Keratinocyte (primary cell): ENCODE data around the gene KRT77. TPM values are rescaled to one million over a fixed set of nuclear protein-coding genes. Genes with fewer than 3 reads are reported as not detected.

Source experiments
- DNase-seq: peaks from one replicate; pipeline ENCODE4 v3.0.0-alpha.2; 2011; ENCODE audit warnings: low read depth, missing footprints, low spot score
- FAIRE-seq: peaks from 2 replicates; lab custom pipeline; 2011; peaks lifted over from hg19 to GRCh38; lab: Jason Lieb, UNC
- H2AFZ ChIP-seq: 2 replicates; pipeline ENCODE4 v1.6.0; 2012; ENCODE audit warnings: low read length, control low read depth, inconsistent platforms; ENCODE audit not compliant: control insufficient read depth
- H3K27ac ChIP-seq: 2 replicates; pipeline ENCODE4 v1.5.1; 2011; ENCODE audit warnings: low read length; ENCODE audit not compliant: control insufficient read depth, insufficient read depth
- H3K27me3 ChIP-seq: 3 replicates; pipeline ENCODE4 v1.6.0; 2011; ENCODE audit warnings: low read length; ENCODE audit not compliant: control insufficient read depth, insufficient read depth; ENCODE audit errors: extremely low read depth
- H3K36me3 ChIP-seq, 2 experiments: 2 replicates in 1 of 2; 3 replicates in 1 of 2; pipeline ENCODE4 v1.5.1; 2011; ENCODE audit warnings: low read length in 2 of 2, mild to moderate bottlenecking in 1 of 2; ENCODE audit not compliant: control insufficient read depth in 2 of 2, insufficient read depth in 2 of 2; ENCODE audit errors: extremely low read depth in 1 of 2
- H3K4me1 ChIP-seq: 3 replicates; pipeline ENCODE4 v1.5.1; 2011; ENCODE audit warnings: low read length; ENCODE audit not compliant: control insufficient read depth, insufficient read depth; ENCODE audit errors: extremely low read depth
- H3K4me2 ChIP-seq: 3 replicates; pipeline ENCODE4 v1.6.0; 2011; ENCODE audit warnings: low read depth, low read length; ENCODE audit not compliant: control insufficient read depth, insufficient read depth; ENCODE audit errors: extremely low read depth
- H3K4me3 ChIP-seq, 3 experiments: fragments of 200-600 bp in 1 of 3; sonication (generic) in 1 of 3; 2 replicates in 2 of 3; 3 replicates in 1 of 3; pipeline ENCODE4 v1.5.1; 2011 to 2016; ENCODE audit warnings: low read length in 3 of 3, mild to moderate bottlenecking in 3 of 3, control low read depth in 2 of 3, inconsistent platforms in 1 of 3, low read depth in 1 of 3, mixed read lengths in 1 of 3, mixed run types in 1 of 3, moderate library complexity in 1 of 3; ENCODE audit not compliant: control insufficient read depth in 2 of 3, insufficient read depth in 2 of 3; ENCODE audit errors: extremely low read depth in 1 of 3
- H3K79me2 ChIP-seq: 2 replicates; pipeline ENCODE4 v1.6.0; 2012; ENCODE audit warnings: low read length; ENCODE audit not compliant: control insufficient read depth, insufficient read depth
- H3K9ac ChIP-seq: 3 replicates; pipeline ENCODE4 v1.6.0; 2011; ENCODE audit warnings: low read length; ENCODE audit not compliant: control insufficient read depth, insufficient read depth; ENCODE audit errors: extremely low read depth
- H3K9me1 ChIP-seq: 3 replicates; pipeline ENCODE4 v1.6.0; 2011; ENCODE audit warnings: low read length; ENCODE audit not compliant: control insufficient read depth, insufficient read depth; ENCODE audit errors: extremely low read depth
- H3K9me3 ChIP-seq: 2 replicates; pipeline ENCODE4 v1.5.1; 2012; ENCODE audit warnings: low read depth, low read length; ENCODE audit not compliant: control insufficient read depth
- H4K20me1 ChIP-seq: 3 replicates; pipeline ENCODE4 v1.6.0; 2011; ENCODE audit warnings: low read length; ENCODE audit not compliant: control insufficient read depth, insufficient read depth; ENCODE audit errors: extremely low read depth
- CTCF ChIP-seq, 3 experiments: IDR thresholded peaks in 1 of 3; conservative IDR thresholded peaks in 1 of 3; optimal IDR thresholded peaks in 1 of 3; 2 replicates in 2 of 3; 3 replicates in 1 of 3; pipeline versions ENCODE3 to v1.5.1; 2011; ENCODE audit warnings: low read length in 3 of 3, mild to moderate bottlenecking in 3 of 3, moderate library complexity in 2 of 3, control low read depth in 1 of 3, inconsistent platforms in 1 of 3; ENCODE audit not compliant: insufficient read depth in 2 of 3; ENCODE audit errors: extremely low read depth in 1 of 3
- EZH2 ChIP-seq: IDR thresholded peaks from one replicate; pipeline ENCODE4 v1.6.1; 2012; ENCODE audit warnings: inconsistent platforms, mild to moderate bottlenecking, low read length, moderate library complexity
- dilution Hi-C: fragments of 300-500 bp; cut with MboI; formaldehyde crosslinking; loops from one replicate; pipeline ENCODE4 v1.7.0; 2020; ENCODE audit warnings: low sequenced_read_pairs; ENCODE audit not compliant: extremely low pct_ligation_motif_present
- polyA plus RNA-seq, 5 experiments: library from polyadenylated mRNA; depleted of rRNA in 3 of 5; stranded (reverse) in 3 of 5; stranded (forward) in 1 of 5; unstranded in 1 of 5; fragments of >200 nt; gene quantifications; 1 replicate in 1 of 5; 2 replicates in 3 of 5; 3 replicates in 1 of 5; pipeline versions ENCODE4 v1.2.1 to v1.2.3, GENCODE V29; 2011 to 2012; ENCODE audit warnings: missing spikeins in 2 of 5, low read depth in 1 of 5, low replicate concordance in 1 of 5

KRT77 gene
- polyA plus RNA-seq, 1 donor (not counting 4 experiments of a cell fraction or from before 2014, with no cell fraction given): 1.3 TPM

GRCh38 chr12:52674433-52674775 is 28.9 kb downstream of the KRT77 start:
- Histone ChIP-seq H3K9me1 (no peaks in the 10 kb centered on the region), H3K4me1 (peaks cover 8% of the 10 kb centered on the region), H4K20me1 (no peaks in the 10 kb centered on the region), H3K27me3 (peaks cover 7% of the 10 kb centered on the region), H3K27ac (no peak overlapping the region), H3K79me2 (no peaks in the 10 kb centered on the region), H2AFZ (no peak overlapping the region), H3K4me2 (no peak overlapping the region), H3K9me3 (no peaks in the 10 kb centered on the region), H3K9ac (no peak overlapping the region), H3K36me3 (no peaks in the 10 kb centered on the region), H3K4me3 (no peak overlapping the region)
- FAIRE-seq (no peak), DNase-seq (no peak)
- no peak for TF ChIP-seq CTCF (optimal IDR thresholded peaks at IDR 0.05 in 1 of 3, IDR thresholded peaks at IDR 0.05 in 1 of 3, conservative IDR thresholded peaks at IDR 0.05 in 1 of 3; ENCODE audit: extremely low read depth in 1 of 3, insufficient read depth in 2 of 3, low read length in 3 of 3)
- no peak for TF ChIP-seq EZH2
- dilution Hi-C loops: no loop called here

- Histone ChIP-seq H3K4me1 (peaks cover 8% of the 10 kb centered on the region), H3K9me1 (no peaks in the 10 kb centered on the region), H3K27me3 (peaks cover 6% of the 10 kb centered on the region), H3K9me3 (no peaks in the 10 kb centered on the region), H3K36me3 (no peaks in the 10 kb centered on the region), H3K27ac (no peak overlapping the region), H4K20me1 (no peaks in the 10 kb centered on the region), H3K9ac (no peak overlapping the region), H3K79me2 (no peaks in the 10 kb centered on the region), H3K4me3 (no peak overlapping the region), H3K4me2 (no peak overlapping the region), H2AFZ (no peak overlapping the region)
- no peak for DNase-seq
- FAIRE-seq: no peak
- TF ChIP-seq CTCF (optimal IDR thresholded peaks at IDR 0.05 in 1 of 3, IDR thresholded peaks at IDR 0.05 in 1 of 3, conservative IDR thresholded peaks at IDR 0.05 in 1 of 3; ENCODE audit: extremely low read depth in 1 of 3, insufficient read depth in 2 of 3, low read length in 3 of 3): no peak
- dilution Hi-C loops: no loop called here
Measured at GRCh38 chr12:52673713-52674432, 29.5 kb downstream of the KRT77 start.
